GM21619 (cell line): ENCODE measurements around the gene MAGIX.

ENCODE experiments used
- ATAC-seq: cut with Tn5 transposase; IDR thresholded peaks from one replicate; pipeline ENCODE4 v1.9.1; 2021; ENCODE audit not compliant: unreplicated experiment

The MAGIX gene

GRCh38 chrX:49204017-49204416 is 41.5 kb downstream of the MAGIX start:
- no peak for ATAC-seq

GRCh38 chrX:49204709-49205108 is 42.2 kb downstream of the MAGIX start:
- ATAC-seq, result no peak

- ATAC-seq, result no peak
Measured at GRCh38 chrX:49205443-49205842, 42.9 kb downstream of the MAGIX start.

- no peak for ATAC-seq
Measured at GRCh38 chrX:49206543-49206942, 44.0 kb downstream of the MAGIX start.

- ATAC-seq, result no peak
Measured at GRCh38 chrX:49208399-49208798, 45.8 kb downstream of the MAGIX start.

- no peak for ATAC-seq
Measured at GRCh38 chrX:49209434-49210251, 47.1 kb downstream of the MAGIX start.

GRCh38 chrX:49210406-49210805 is 47.8 kb downstream of the MAGIX start:
- ATAC-seq, result no peak

- ATAC-seq, result no peak
Measured at GRCh38 chrX:49211074-49211473, 48.5 kb downstream of the MAGIX start.

GRCh38 chrX:49212209-49212608 is 49.7 kb downstream of the MAGIX start:
- ATAC-seq, result no peak

GRCh38 chrX:49212861-49213260 is 50.3 kb downstream of the MAGIX start:
- ATAC-seq, result no peak

- no peak for ATAC-seq
Measured at GRCh38 chrX:49214416-49214815, 51.9 kb downstream of the MAGIX start.

- no peak for ATAC-seq
Measured at GRCh38 chrX:49214996-49215526, 52.5 kb downstream of the MAGIX start.
